Activated T-cell treated with anti-CD3 and anti-CD28 coated beads, Interleukin-2, amount 50 U/mL, for 4 hours (primary cell): ENCODE measurements around the gene SHANK2. TPM values are rescaled to one million over a fixed set of nuclear protein-coding genes. Genes with fewer than 3 reads are reported as not detected.

Source experiments
- ATAC-seq, 2 donors: fragments of 200-7000 bp; cut with Tn5 transposase; one replicate each; pipeline ENCODE4 v1.10.0; 2021
- DNase-seq: peaks from one replicate; pipeline ENCODE4 v3.0.0-alpha.2; 2020
- H3K27me3 Mint-ChIP-seq: one replicate; pipeline ENCODE4 v1.8.0; 2021; ENCODE audit warnings: low read depth, mixed read lengths
- H3K36me3 Mint-ChIP-seq: one replicate; pipeline ENCODE4 v1.8.0; 2022; ENCODE audit warnings: mixed read lengths; ENCODE audit not compliant: insufficient read depth
- H3K4me1 Mint-ChIP-seq: one replicate; pipeline ENCODE4 v1.8.0; 2021; ENCODE audit warnings: low read depth, mixed read lengths
- H3K4me3 Mint-ChIP-seq: one replicate; pipeline ENCODE4 v1.8.0; 2021; ENCODE audit warnings: mild to moderate bottlenecking, moderate library complexity, mixed read lengths
- H3K9me3 Mint-ChIP-seq: one replicate; pipeline ENCODE4 v1.8.0; 2021; ENCODE audit warnings: mixed read lengths
- total RNA-seq, 3 donors: library from RNA; stranded (reverse); gene quantifications; one replicate each; pipeline ENCODE4 v1.2.1, GENCODE V29; 2021

SHANK2 gene
- total RNA-seq = under 1 TPM; 0.11 to 0.48 (median 0.38) TPM

DNA sequence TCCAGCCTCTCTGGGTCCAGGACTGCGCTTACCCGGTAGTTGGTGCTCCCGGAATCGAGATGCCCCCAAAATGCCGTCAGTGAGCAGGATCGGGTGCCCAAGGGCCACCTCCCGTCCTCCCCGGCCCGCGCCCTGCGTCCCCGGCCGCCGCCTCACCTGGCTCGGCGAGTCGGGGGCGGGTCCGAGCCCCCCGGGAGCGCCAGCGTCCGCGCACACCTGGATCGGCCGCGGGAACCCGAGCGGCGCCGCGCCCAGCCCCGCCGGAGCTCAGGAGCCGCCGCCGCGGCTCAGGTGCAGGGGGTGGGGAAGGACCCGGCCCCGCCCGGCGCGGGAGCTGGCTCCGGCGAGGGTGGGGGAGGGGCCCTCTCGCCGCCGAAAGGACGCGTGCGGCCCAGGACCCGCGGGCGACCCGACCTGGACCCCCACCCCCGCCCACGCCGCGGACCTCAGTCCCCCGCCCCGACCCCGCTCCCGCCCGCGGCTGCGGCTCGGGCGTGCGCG lies at the start of gene SHANK2:
TSS of gene SHANK2 (minus strand) at position 309 of the 501 bp plus-strand sequence. CDS start 105,251 bp downstream, outside the sequence.
- Mint-ChIP-seq H3K9me3 (no peaks in the 10 kb centered on the region), H3K4me1 (peaks cover 5% of the 10 kb centered on the region), H3K36me3 (no peaks in the 10 kb centered on the region), H3K4me3 (no peak within 1 kb of the TSS), H3K27me3 (peaks cover 58% of the 10 kb centered on the region)
- DNase-seq (no peak), ATAC-seq (peak in 1 of 2 donors; percentile 23)

DNA sequence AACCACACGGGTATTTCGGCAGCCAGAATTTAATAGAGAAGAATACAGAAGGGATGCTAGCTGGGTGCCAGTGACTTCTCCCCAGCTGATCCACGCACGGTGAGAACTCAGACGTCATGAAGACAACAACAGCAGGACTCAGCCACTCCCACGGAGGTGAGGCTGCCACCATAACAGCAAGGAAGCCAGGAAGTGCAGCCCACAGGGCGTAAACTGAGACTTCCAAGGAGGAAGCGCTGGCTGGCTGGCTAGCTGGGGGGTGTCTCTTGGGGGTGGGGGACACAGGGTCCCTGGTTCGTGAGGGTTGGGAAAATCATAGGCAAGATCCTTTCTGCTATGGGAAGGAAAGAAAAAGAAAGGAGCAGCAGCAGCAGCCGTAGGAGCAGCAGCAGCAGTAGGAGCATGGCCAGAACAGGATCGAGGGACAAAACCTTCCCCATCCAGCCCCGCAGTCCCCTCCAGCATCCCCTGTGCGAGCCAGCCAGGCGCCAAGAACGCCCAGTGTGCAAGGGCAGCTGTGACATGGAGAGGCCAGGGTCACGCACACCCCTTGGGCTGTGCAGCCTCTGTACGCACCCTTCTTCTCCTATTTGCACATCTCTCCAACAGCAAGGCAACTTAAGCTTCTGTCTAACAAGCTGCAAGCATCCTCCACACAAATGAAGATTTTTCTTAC lies 49.6 kb upstream of the SHANK2 start:
- Mint-ChIP-seq H3K9me3 (no peaks in the 10 kb centered on the region), H3K27me3 (peaks cover 11% of the 10 kb centered on the region), H3K36me3 (no peaks in the 10 kb centered on the region), H3K4me3 (no peak overlapping the region), H3K4me1 (no peaks in the 10 kb centered on the region)
- DNase-seq (no peak), ATAC-seq (no peak)

DNA sequence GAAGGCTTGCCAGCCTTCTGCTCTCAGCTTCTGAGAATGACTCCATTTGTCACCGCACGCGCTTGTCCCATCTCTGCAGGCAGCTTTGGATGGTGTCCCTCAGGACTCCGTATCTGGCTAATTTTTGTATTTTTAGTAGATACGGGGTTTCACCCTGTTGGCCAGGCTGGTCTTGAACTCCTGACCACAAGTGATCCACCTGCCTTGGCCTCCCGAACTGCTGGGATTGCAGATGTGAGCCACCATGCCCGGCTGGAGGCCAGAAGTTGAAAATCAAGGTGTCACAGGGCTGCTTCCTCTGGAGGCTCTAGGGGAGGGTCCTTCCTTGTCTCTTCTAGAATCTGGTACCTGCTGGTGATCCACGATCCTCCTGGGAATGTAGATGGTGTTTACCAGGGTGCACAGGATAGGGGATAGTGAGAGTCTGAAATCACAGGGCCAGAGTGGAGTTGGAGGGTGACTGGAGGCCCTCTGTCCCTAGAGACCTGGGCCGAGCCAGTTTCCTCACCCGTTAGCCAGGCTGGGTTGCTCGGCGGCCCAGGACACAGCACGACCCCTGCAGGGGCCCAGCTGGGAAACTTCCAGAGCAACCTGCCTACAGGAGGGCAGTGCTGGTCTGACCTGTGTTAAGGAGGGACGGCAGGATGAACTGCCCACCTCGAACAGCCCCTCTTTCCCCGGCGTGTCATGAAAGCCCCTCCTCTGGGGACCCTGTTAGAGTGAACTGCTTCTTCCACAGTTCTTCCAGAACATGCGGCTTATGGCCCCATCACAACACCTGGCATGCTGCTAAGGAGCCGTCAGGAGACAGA lies 48.9 kb upstream of the SHANK2 start:
- ATAC-seq (no peak), DNase-seq (no peak)
- no peaks in the 10 kb centered on the region for H3K4me1 Mint-ChIP-seq
- no peaks in the 10 kb centered on the region for H3K36me3 Mint-ChIP-seq
- no peak overlapping the region for H3K4me3 Mint-ChIP-seq
- no peaks in the 10 kb centered on the region for H3K9me3 Mint-ChIP-seq
- H3K27me3 Mint-ChIP-seq = peaks cover 11% of the 10 kb centered on the region

DNA sequence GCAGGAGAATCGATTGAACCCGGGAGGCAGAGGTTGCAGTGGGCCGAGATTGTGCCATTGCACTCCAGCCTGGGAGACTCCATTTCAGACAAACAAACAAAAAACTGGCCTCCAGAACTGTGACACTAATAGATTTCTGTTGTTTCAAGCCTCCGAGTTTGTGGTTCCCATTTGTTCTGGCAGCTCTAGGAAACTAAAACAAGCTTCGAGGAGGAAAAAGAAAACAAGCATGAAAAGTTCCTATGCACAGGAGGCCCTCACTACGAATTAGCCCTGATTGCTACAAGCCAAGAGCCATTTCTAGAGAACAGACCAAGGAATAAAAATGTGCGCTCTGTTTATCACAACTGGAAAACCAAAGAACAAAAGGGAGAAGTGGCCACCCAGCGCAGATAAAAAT lies 47.8 kb upstream of the SHANK2 start:
- H3K9me3 Mint-ChIP-seq = no peaks in the 10 kb centered on the region
- H3K36me3 Mint-ChIP-seq = no peaks in the 10 kb centered on the region
- no peak overlapping the region for H3K4me3 Mint-ChIP-seq
- no peak for ATAC-seq
- H3K4me1 Mint-ChIP-seq = no peaks in the 10 kb centered on the region
- DNase-seq = no peak
- peaks cover 11% of the 10 kb centered on the region for H3K27me3 Mint-ChIP-seq

DNA sequence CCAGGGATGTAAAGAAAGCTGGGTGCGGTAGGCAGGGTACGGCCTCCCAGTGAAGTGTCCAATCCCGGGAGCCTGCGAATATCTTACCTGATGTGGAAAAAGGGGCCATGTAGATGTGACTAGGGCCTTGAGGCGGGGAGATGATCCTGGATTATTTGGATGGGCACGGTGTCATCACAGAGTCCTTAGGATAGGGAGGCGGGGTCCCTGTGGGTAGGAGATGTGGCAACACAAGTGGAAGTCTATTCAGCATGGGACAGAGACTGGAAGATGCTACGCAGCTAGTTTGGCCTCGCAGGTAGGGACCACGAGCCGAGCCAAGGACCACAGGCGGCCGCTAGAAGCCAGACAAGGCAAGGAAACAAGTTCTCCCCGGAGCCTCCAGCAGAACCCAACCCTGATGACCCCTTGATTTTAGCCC lies 46.4 kb upstream of the SHANK2 start:
- peaks cover 17% of the 10 kb centered on the region for H3K27me3 Mint-ChIP-seq
- no peak for ATAC-seq

DNA sequence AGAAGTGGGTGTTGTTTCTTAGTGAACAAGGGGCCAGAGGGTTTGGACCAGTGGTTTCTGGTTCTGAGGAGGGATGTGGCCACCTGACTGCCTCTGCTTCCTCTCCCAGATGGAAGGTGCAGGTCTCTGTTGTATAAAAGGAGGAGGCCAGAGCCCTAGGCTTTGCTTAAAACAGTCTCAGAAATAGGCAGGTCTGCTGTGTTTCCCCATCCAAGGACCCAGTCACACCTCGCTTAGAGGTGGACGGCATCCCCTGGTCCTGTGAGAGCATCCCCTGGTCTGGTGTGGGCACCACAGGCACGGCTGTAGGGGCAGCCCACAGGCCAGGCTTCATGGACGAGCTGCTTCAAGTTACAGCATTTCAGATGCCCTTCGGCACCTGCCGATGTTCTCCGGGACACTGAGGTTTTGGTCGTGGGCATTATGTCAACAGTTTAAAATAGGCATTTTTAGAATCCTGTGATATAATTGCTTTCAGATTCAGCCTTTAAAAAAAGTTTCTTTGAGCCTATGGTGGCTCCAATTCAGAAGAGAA lies 45.7 kb upstream of the SHANK2 start:
- Mint-ChIP-seq H3K27me3 (peaks cover 11% of the 10 kb centered on the region), H3K4me3 (no peak overlapping the region), H3K4me1 (no peaks in the 10 kb centered on the region), H3K36me3 (no peaks in the 10 kb centered on the region), H3K9me3 (peaks cover under 1% of the 10 kb centered on the region)
- DNase-seq (no peak), ATAC-seq (no peak)

More for the DNA sequence above, 46.4 kb upstream of the SHANK2 start:
- DNase-seq = no peak
- Mint-ChIP-seq H3K36me3 (no peaks in the 10 kb centered on the region), H3K9me3 (no peaks in the 10 kb centered on the region), H3K4me1 (no peaks in the 10 kb centered on the region), H3K4me3 (no peak overlapping the region)

DNA sequence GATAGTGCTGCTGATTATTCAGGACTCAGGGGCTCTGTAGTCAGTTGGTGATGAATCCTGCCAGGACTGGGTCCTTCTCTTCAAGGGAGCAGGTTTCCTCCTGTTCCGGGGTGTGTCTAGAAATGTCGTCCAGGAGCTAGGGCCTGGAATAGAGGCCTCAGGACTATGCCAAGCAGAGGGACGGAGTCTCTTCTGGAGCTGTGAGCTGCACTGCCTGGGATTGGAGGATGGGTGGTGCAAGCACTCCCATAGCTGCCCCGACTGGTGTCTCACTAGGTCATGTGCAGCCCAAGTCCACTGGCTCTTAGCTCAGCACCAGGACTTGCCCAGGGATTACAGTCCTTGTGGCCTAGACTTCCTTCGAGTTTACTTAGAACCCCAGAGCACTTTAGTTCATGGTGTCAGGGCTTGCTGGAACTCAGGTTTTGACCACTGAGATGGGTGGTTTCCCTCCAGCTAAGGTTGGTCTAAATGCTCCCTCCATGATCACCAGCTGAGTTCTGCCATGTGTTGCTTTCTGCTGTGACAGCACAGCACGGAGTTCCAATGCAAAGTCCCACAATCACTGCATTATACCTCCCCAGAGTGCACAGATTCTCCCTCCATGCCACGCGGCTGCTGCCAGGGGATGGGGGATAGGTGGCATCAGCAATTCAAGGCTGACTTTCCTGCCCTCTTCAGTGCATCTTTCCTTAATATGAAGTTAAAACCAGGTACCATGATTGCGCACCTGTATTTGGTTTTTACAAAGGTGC lies 42.6 kb upstream of the SHANK2 start:
- Mint-ChIP-seq H3K4me3 (no peak overlapping the region), H3K4me1 (no peaks in the 10 kb centered on the region), H3K9me3 (peaks cover 25% of the 10 kb centered on the region), H3K36me3 (no peaks in the 10 kb centered on the region), H3K27me3 (peaks cover 11% of the 10 kb centered on the region)
- DNase-seq (no peak), ATAC-seq (no peak)

DNA sequence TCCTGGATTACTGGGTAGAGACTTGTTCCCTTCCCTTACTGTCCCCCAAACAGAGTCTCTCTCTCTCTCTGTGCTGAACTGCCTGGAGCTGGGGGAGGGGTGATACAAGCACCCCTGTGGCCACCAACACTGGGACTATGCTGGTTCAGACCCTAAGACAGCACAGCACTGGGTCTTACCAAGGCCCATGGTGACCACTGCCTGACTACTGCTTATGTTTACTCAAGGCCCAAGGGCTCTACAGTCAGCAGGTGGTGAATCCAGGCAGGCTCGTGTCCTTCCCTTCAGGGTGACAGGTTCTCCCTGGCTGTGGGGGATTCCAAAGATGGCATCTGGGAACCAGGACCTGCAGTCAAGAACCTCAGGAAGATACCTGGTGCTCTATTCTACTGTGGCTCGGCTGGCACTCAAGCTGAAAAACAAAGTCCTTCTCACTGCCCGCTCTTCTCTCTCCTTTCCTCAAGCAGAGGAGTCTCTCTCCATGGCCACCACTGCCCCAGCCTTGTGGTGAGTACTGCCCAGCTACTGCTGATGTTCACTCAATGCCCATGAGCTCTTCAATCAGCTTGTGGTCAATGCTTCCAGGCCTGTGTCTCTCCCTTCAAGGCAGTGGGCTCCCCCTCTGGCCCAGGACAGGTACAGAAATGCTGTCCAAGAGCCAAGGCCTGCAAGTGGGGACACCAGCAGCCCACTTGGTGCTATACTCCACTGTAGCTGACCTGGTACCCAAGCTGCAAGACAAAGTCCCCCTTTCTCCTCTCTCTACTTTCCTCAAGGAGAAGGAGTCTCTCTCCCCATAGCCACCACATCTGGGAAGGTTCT lies 41.8 kb upstream of the SHANK2 start:
- H3K27me3 Mint-ChIP-seq = peaks cover 8% of the 10 kb centered on the region
- no peaks in the 10 kb centered on the region for H3K36me3 Mint-ChIP-seq
- DNase-seq (no peak), ATAC-seq (no peak)
- H3K9me3 Mint-ChIP-seq = peaks cover 33% of the 10 kb centered on the region
- no peaks in the 10 kb centered on the region for H3K4me1 Mint-ChIP-seq
- no peak overlapping the region for H3K4me3 Mint-ChIP-seq

DNA sequence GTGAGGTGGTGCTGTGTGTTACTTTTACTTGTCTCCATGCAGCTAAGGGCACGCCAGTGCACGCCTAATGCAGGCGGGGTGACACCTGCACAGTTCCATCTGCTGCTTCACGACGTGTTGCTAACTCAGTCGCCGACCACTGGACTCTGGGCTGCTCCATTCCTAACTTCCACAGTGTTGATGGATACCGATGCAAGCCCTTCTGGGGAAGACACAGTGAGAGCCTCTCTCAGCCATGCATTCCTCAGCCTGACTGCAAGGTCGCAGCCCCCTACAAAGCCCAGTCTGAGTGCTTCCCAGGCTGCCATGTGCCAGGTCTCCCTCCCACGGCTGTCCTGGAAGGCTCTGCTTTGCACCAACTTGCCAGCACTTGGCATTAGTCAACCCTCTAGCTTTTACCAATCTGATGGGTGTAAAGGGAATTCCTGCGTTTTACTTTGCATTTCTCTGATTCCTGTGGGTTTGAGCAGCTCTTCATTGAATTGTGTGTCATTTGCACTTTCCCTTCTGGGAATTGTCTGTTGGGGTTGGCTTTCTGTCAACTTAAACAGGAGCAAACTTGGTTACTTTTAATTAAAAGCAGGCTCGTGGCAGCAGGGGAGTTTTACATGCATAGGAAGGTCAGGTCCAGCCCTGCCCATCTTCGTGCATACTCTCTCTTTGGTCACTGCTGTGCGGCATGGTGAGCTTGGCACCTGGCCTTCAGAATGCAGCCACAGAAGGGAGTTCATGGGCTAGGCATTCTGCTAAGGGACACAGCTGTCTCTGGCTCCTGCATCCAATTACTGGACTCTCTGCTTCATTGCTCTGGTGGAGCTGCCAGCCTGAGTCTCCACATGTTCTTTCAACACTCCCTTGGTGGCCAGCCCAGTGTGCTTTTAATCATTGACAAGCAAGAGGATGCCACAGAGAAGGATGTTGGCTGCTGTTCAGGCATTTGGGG lies 34.6 kb upstream of the SHANK2 start:
- no peak for ATAC-seq
- Mint-ChIP-seq H3K4me3 (no peak overlapping the region), H3K36me3 (no peaks in the 10 kb centered on the region), H3K27me3 (no peaks in the 10 kb centered on the region), H3K9me3 (peaks cover 28% of the 10 kb centered on the region), H3K4me1 (no peaks in the 10 kb centered on the region)
- no peak for DNase-seq

DNA sequence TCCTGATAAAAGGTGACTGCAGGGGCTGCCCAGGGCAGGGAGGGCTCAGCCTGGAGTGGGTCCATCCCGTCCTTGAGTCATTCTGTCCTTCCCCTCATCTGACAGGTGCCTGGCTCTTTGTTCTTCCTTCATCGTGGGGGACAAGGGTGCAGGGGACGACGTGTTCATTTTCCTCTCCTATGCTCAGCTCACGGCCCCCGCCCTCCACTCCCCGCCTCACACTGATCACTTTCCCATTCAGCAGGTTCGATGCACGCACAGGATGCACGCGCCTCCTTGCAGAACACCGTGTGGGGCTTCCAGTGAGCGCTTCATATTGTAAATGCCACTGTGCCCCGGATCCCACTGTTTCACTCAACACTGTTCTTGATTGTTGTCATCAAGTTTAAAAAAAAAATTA lies 32.7 kb upstream of the SHANK2 start:
- no peaks in the 10 kb centered on the region for H3K27me3 Mint-ChIP-seq
- ATAC-seq = no peak
- H3K9me3 Mint-ChIP-seq = peaks cover 12% of the 10 kb centered on the region
- no peak for DNase-seq
- H3K4me3 Mint-ChIP-seq = no peak overlapping the region
- H3K4me1 Mint-ChIP-seq = no peaks in the 10 kb centered on the region
- no peaks in the 10 kb centered on the region for H3K36me3 Mint-ChIP-seq

DNA sequence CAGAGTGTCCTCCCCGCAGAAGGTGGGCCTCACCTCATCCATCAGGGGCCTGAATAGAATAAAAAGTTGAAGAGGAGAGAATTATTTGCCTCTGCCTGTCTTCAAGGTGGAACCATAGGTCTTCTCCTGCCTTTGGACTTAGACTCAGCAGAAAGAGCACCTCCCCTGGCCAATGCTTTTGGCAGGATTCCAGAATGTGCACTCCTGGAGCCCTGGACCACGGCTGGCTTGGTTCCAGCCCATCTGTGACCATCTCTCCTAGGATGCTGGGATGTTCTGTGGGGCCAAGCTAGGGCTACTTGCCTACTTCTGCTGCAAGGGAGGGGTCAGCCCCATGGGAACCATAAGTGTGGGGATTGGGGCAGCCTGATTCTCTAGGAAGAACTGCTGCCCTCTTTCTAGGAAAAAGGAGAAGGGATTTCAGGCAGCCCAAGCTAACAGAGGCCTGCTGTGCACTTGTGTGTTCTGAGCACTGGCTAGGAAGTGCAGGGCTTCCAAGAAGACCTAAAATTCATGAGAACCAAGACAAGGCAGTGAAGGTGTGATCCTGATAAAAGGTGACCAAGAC lies 32.2 kb upstream of the SHANK2 start:
- Mint-ChIP-seq H3K9me3 (peaks cover 7% of the 10 kb centered on the region), H3K4me3 (no peak overlapping the region), H3K36me3 (no peaks in the 10 kb centered on the region), H3K27me3 (no peaks in the 10 kb centered on the region), H3K4me1 (no peaks in the 10 kb centered on the region)
- ATAC-seq = no peak
- DNase-seq = no peak

DNA sequence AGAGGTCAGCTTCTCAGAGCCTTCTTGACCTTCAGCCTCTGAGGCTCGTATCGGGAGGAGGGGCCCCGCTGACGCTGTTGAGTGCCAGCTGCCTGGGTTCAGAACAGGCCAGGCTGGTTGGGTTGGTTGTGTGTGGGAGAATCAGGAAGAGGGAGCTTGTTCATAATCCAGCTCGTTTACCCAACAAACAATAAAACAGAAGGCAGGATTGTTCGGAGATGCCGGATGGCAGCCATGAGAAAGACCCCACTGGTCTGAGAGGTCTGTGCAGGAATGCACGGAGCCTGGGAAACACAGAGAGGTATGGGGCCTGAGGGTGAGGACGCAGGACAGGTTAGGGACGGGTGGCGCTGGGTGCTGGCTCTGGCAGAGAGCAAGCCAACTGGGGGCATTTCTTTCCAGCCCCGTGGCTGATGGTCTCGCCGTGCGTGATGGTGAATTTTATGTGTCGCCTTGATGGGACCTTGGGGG lies 31.6 kb upstream of the SHANK2 start:
- DNase-seq (no peak), ATAC-seq (no peak)
- no peak overlapping the region for H3K4me3 Mint-ChIP-seq
- no peaks in the 10 kb centered on the region for H3K36me3 Mint-ChIP-seq
- peaks cover under 1% of the 10 kb centered on the region for H3K9me3 Mint-ChIP-seq
- no peaks in the 10 kb centered on the region for H3K27me3 Mint-ChIP-seq
- H3K4me1 Mint-ChIP-seq = no peaks in the 10 kb centered on the region
